HepG2 (cell line): ENCODE measurements around the gene NCAM2. TPM values are rescaled to one million over a fixed set of nuclear protein-coding genes. Genes with fewer than 3 reads are reported as not detected.

Experiments used
- ATAC-seq: fragments of 200-7000 bp; cut with Tn5 transposase; 3 replicates; pipeline ENCODE4 v1.9.1; 2020; ENCODE audit warnings: mild to moderate bottlenecking, moderate library complexity
- BruUV-seq: library from RNA; stranded (reverse); fragments of 400-500 nt; replicated peaks from 2 replicates; lab custom pipeline; 2021; lab: Mats Ljungman, UMichigan
- CTCF ChIA-PET: fragments of 300-600 bp; formaldehyde crosslinking; extraction: SDS; loops from one replicate; lab custom pipeline; 2021; ENCODE audit warnings: low total read pairs, inconsistent platforms, low intra/inter-chr PET ratio; lab: Yijun Ruan, JAX
- POLR2A ChIA-PET: fragments of 350-600 bp; sonication (Branson Sonifier 250); formaldehyde crosslinking; loops from one replicate; lab custom pipeline; 2020; ENCODE audit warnings: antibody characterized with exemption, inconsistent platforms; lab: Yijun Ruan, JAX
- DNase-seq: peaks from one replicate; pipeline ENCODE4 v3.0.0-alpha.2; 2015; ENCODE audit warnings: low spot score
- FAIRE-seq: peaks from 3 replicates; lab custom pipeline; 2011; peaks lifted over from hg19 to GRCh38; lab: Jason Lieb, UNC
- H2AFZ ChIP-seq: one replicate; pipeline ENCODE4 v1.6.1; 2011; ENCODE audit warnings: low read length, inconsistent platforms
- H3K27ac ChIP-seq: fragments of 300-600 bp; 3 replicates; pipeline ENCODE4 v1.8.0; 2011; ENCODE audit warnings: mixed run types, mild to moderate bottlenecking, mixed read lengths, low read length, inconsistent platforms; ENCODE audit not compliant: insufficient read depth; ENCODE audit errors: extremely low read length
- H3K27me3 ChIP-seq, 2 experiments: fragments of 200-600 bp in 1 of 2; 2 replicates in 1 of 2; 3 replicates in 1 of 2; pipeline versions ENCODE4 v1.6.0 to v1.8.0; 2011; ENCODE audit warnings: low read length in 2 of 2, mild to moderate bottlenecking in 2 of 2, moderate library complexity in 2 of 2, inconsistent platforms in 1 of 2; ENCODE audit not compliant: insufficient read depth in 2 of 2, control insufficient read depth in 1 of 2
- H3K36me3 ChIP-seq, 2 experiments: fragments of 200-600 bp in 1 of 2; replicated peaks in 1 of 2; 2 replicates in 1 of 2; 3 replicates in 1 of 2; pipeline versions ENCODE4 v1.5.1 to v1.8.0; 2011; ENCODE audit warnings: low read length in 2 of 2, inconsistent platforms in 1 of 2; ENCODE audit not compliant: insufficient read depth in 2 of 2, control insufficient read depth in 1 of 2
- H3K4me1 ChIP-seq: 2 replicates; pipeline ENCODE4 v1.5.1; 2012; ENCODE audit warnings: low read length, inconsistent platforms; ENCODE audit not compliant: insufficient read depth
- H3K4me2 ChIP-seq: 2 replicates; pipeline ENCODE4 v1.6.0; 2011; ENCODE audit warnings: low read depth, low read length, inconsistent platforms
- H3K4me3 ChIP-seq, 3 experiments: fragments of 200-600 bp in 1 of 3; sonication (generic), shearing (Covaris generic) in 1 of 3; replicated peaks in 1 of 3; 2 replicates each; pipeline ENCODE4 v1.5.1; 2011 to 2016; ENCODE audit warnings: low read length in 3 of 3, inconsistent platforms in 2 of 3, low read depth in 2 of 3, mild to moderate bottlenecking in 2 of 3, control low read depth in 1 of 3, mixed read lengths in 1 of 3; ENCODE audit not compliant: insufficient read depth in 1 of 3
- H3K79me2 ChIP-seq: one replicate; pipeline ENCODE4 v1.6.1; 2011; ENCODE audit warnings: low read length, inconsistent platforms; ENCODE audit not compliant: insufficient read depth
- H3K9ac ChIP-seq: 2 replicates; pipeline ENCODE4 v1.6.0; 2011; ENCODE audit warnings: mild to moderate bottlenecking, low read depth, low read length, inconsistent platforms; ENCODE audit not compliant: insufficient read depth
- H3K9me3 ChIP-seq: 2 replicates; pipeline ENCODE4 v1.5.1; 2012; ENCODE audit warnings: mild to moderate bottlenecking, low read length
- H4K20me1 ChIP-seq: 2 replicates; pipeline ENCODE4 v1.6.0; 2011; ENCODE audit warnings: inconsistent platforms, mild to moderate bottlenecking, low read length, moderate library complexity; ENCODE audit not compliant: insufficient read depth
- CTCF ChIP-seq: sonication (generic); formaldehyde crosslinking; IDR thresholded peaks from 2 replicates; pipeline ENCODE4 v1.5.0; 2020; ENCODE audit warnings: mild to moderate bottlenecking, missing genetic modification reagents, moderate library complexity
- GATAD2A ChIP-seq: IDR thresholded peaks from 2 replicates; pipeline ENCODE4 v1.6.1; 2016
- HNF1B ChIP-seq: sonication (generic); formaldehyde crosslinking; IDR thresholded peaks from 2 replicates; pipeline ENCODE4 v1.5.1; 2020; ENCODE audit warnings: mild to moderate bottlenecking, moderate library complexity, missing genetic modification reagents
- KMT2A ChIP-seq: sonication (generic); formaldehyde crosslinking; IDR thresholded peaks from 2 replicates; pipeline ENCODE4 v1.4.0; 2020; ENCODE audit warnings: missing genetic modification reagents
- RBFOX2 ChIP-seq: fragments of 200-400 bp; formaldehyde crosslinking; IDR thresholded peaks from 2 replicates; pipeline ENCODE4 v1.6.1; 2017; ENCODE audit warnings: low read depth, mild to moderate bottlenecking, low read length
- RFXAP ChIP-seq: sonication (generic); formaldehyde crosslinking; IDR thresholded peaks from 2 replicates; pipeline ENCODE4 v1.4.0; 2020; ENCODE audit warnings: missing genetic modification reagents, borderline replicate concordance
- TFE3 ChIP-seq: IDR thresholded peaks from 2 replicates; pipeline ENCODE4 v1.6.1; 2016
- ZFP90 ChIP-seq: sonication (generic); formaldehyde crosslinking; IDR thresholded peaks from 2 replicates; pipeline ENCODE4 v1.8.0; 2022; ENCODE audit warnings: missing genetic modification reagents, mild to moderate bottlenecking, inconsistent platforms, borderline replicate concordance
- ZNF205 ChIP-seq: IDR thresholded peaks from 2 replicates; pipeline ENCODE4 v1.6.1; 2018; ENCODE audit warnings: missing biosample characterization, missing genetic modification reagents
- ZNF609 ChIP-seq: sonication (generic); formaldehyde crosslinking; IDR thresholded peaks from 2 replicates; pipeline ENCODE4 v1.4.0; 2020; ENCODE audit warnings: mild to moderate bottlenecking, missing genetic modification reagents, borderline replicate concordance
- WGBS: methylation state at CpG from one replicate; pipeline ENCODE4 v1.1.6; 2017; ENCODE audit warnings: low lambda C conversion rate; 5-methylcytosine and 5-hydroxymethylcytosine counted together
- in situ Hi-C: cut with HindIII; loops from 2 replicates; pipeline ENCODE4 v1.10.0; 2017; ENCODE audit warnings: low pct_unique_long_range_greater_than_20kb; ENCODE audit not compliant: extremely low pct_ligation_motif_present
- intact Hi-C: fragments of 100-400 bp; cut with micrococcal nuclease; formaldehyde crosslinking; loops from one replicate; pipeline ENCODE4 v1.10.0; 2022; ENCODE audit not compliant: unreplicated experiment
- polyA plus RNA-seq, 8 experiments: library from polyadenylated mRNA; depleted of rRNA in 3 of 8; stranded (reverse) in 7 of 8; unstranded in 1 of 8; fragments of >200 nt; fragmentation: Illumina TruSeq in 4 of 8; extraction: Trizol in 4 of 8; gene quantifications; 2 replicates each; pipeline versions ENCODE4 v1.2.1 to v1.2.3, GENCODE V29; 2011 to 2016; ENCODE audit warnings: low read depth in 4 of 8, missing spikeins in 1 of 8, mixed read lengths in 1 of 8; ENCODE audit not compliant: insufficient read depth in 1 of 8
- total RNA-seq, 5 experiments: library from RNA; depleted of rRNA; stranded (reverse); fragments of >200 nt; fragmentation: Illumina TruSeq; extraction: Trizol; gene quantifications; 2 replicates each; pipeline ENCODE4 v1.2.3, GENCODE V29; 2016; ENCODE audit warnings: low read depth in 1 of 5
- TF ChIP-seq, protein P1 (sequence below): sonication (generic); formaldehyde crosslinking; conservative IDR thresholded peaks from 2 replicates; pipeline ENCODE4 v1.4.0; 2020; ENCODE audit warnings: missing genetic modification reagents

NCAM2 gene
- total and polyA plus RNA-seq, 2 of the 13 experiments (the other 11 are each of a cell fraction or from before 2014, with no cell fraction given), result not detected

- H3K9me3 ChIP-seq, result peaks cover 70% of the 10 kb centered on the region
- DNase-seq (no peak), FAIRE-seq (no peak), ATAC-seq (no peak)
- no peaks in the 10 kb centered on the region for H3K4me1 ChIP-seq
- no TSS peak for BruUV-seq
- no peak for TF ChIP-seq ZNF609 (CRISPR knock-in tag)
- no peak for TF ChIP-seq KMT2A
- TF ChIP-seq HNF1B (CRISPR knock-in tag), result no peak
- no peak for TF ChIP-seq RBFOX2
- no peak for TF ChIP-seq TFE3 (CRISPR knock-in tag)
- no peak for TF ChIP-seq ZNF205 (CRISPR knock-in tag)
- TF ChIP-seq, protein P1, sequence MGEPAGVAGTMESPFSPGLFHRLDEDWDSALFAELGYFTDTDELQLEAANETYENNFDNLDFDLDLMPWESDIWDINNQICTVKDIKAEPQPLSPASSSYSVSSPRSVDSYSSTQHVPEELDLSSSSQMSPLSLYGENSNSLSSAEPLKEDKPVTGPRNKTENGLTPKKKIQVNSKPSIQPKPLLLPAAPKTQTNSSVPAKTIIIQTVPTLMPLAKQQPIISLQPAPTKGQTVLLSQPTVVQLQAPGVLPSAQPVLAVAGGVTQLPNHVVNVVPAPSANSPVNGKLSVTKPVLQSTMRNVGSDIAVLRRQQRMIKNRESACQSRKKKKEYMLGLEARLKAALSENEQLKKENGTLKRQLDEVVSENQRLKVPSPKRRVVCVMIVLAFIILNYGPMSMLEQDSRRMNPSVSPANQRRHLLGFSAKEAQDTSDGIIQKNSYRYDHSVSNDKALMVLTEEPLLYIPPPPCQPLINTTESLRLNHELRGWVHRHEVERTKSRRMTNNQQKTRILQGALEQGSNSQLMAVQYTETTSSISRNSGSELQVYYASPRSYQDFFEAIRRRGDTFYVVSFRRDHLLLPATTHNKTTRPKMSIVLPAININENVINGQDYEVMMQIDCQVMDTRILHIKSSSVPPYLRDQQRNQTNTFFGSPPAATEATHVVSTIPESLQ (CRISPR knock-in tag), result no peak
- no peak for TF ChIP-seq CTCF (CRISPR knock-in tag)
- TF ChIP-seq ZFP90 (CRISPR knock-in tag), result no peak
- TF ChIP-seq GATAD2A (CRISPR knock-in tag), result no peak
- TF ChIP-seq RFXAP (CRISPR knock-in tag), result no peak
- no peak overlapping the region for H3K4me2 ChIP-seq
- intact Hi-C loops, result no loop called here
- no peak overlapping the region for H3K4me3 ChIP-seq
- no peaks in the 10 kb centered on the region for H3K79me2 ChIP-seq
- no peaks in the 10 kb centered on the region for H3K27me3 ChIP-seq
- CTCF ChIA-PET, result no interaction called here
- H4K20me1 ChIP-seq, result no peaks in the 10 kb centered on the region
- H2AFZ ChIP-seq, result no peak overlapping the region
- H3K36me3 ChIP-seq, result no peaks in the 10 kb centered on the region
- POLR2A ChIA-PET, result no interaction called here
- no peak overlapping the region for H3K27ac ChIP-seq
- 3% methylated on average over 1 of the region's 1 CpG for WGBS
- no peak overlapping the region for H3K9ac ChIP-seq
- in situ Hi-C loops, result no loop called here
Observed at GRCh38 chr21:21247424-21247823, 249.2 kb downstream of the NCAM2 start.
